ENCODE results near the gene TNS2.

GRCh38 chr12:53077030-53077429, 27.2 kb downstream of the TNS2 start:
- TF ChIP-seq HDGF (IDR thresholded peaks at IDR 0.05) (no peak), TBL1XR1 (IDR thresholded peaks at IDR 0.05; ENCODE audit: low read length in 2 of 2) (no peak), SP2 (IDR thresholded peaks at IDR 0.05; ENCODE audit: extremely low read depth, low read depth, low read length, poor library complexity, severe bottlenecking) (no peak), ZBTB1 (CRISPR knock-in tag; IDR thresholded peaks at IDR 0.05; ENCODE audit: borderline replicate concordance, low read depth) (no peak), KAT8 (IDR thresholded peaks at IDR 0.05; ENCODE audit: low read depth) (no peak), FOXO4 (CRISPR knock-in tag; IDR thresholded peaks at IDR 0.05) (no peak), ZNF76 (CRISPR knock-in tag; IDR thresholded peaks at IDR 0.05; ENCODE audit: borderline replicate concordance) (no peak), BHLHE40 (IDR thresholded peaks at IDR 0.05; ENCODE audit: low read length) (no peak), GATAD2A (IDR thresholded peaks at IDR 0.05) (no peak), ZNF512 (tag; IDR thresholded peaks at IDR 0.05) (no peak), ZNF431 (CRISPR knock-in tag; IDR thresholded peaks at IDR 0.05) (no peak), E2F5 (CRISPR knock-in tag; IDR thresholded peaks at IDR 0.05) (no peak), GABPB1 (CRISPR knock-in tag; IDR thresholded peaks at IDR 0.05) (no peak), NR2C2 (CRISPR knock-in tag; IDR thresholded peaks at IDR 0.05) (no peak), NR2C2 (tag; IDR thresholded peaks at IDR 0.05) (no peak)
